Neural crest cell (in vitro differentiated cells): Measurements from ENCODE around the gene SLC39A11. TPM values are rescaled to one million over a fixed set of nuclear protein-coding genes. Genes with fewer than 3 reads are reported as not detected.
A peak's percentile ranks its signal among the peaks of the same experiment; 100 is the strongest.

ENCODE experiments used
- DNase-seq: peaks from one replicate; pipeline ENCODE4 v3.0.0; 2021; ENCODE audit warnings: low read depth, mixed read lengths, low spot score
- H3K27ac Mint-ChIP-seq: one replicate; pipeline ENCODE4 v1.8.0; 2021; ENCODE audit warnings: mild to moderate bottlenecking, mixed read lengths; ENCODE audit not compliant: unreplicated experiment
- H3K27me3 Mint-ChIP-seq: 2 replicates; pipeline ENCODE4 v1.8.0; 2021; ENCODE audit warnings: low read depth, mild to moderate bottlenecking, mixed read lengths
- H3K36me3 Mint-ChIP-seq: 2 replicates; pipeline ENCODE4 v1.8.0; 2021; ENCODE audit warnings: low read depth, mild to moderate bottlenecking, mixed read lengths
- H3K4me1 Mint-ChIP-seq: 2 replicates; pipeline ENCODE4 v1.8.0; 2021; ENCODE audit warnings: mixed read lengths
- H3K4me3 Mint-ChIP-seq: one replicate; pipeline ENCODE4 v1.8.0; 2021; ENCODE audit warnings: mild to moderate bottlenecking, mixed read lengths
- H3K9me3 Mint-ChIP-seq: 2 replicates; pipeline ENCODE4 v1.8.0; 2021; ENCODE audit warnings: mixed read lengths
- total RNA-seq: library from RNA; stranded (reverse); gene quantifications from 2 replicates; pipeline ENCODE4 v1.2.1, GENCODE V29; 2021
- TF ChIP-seq, protein P1 (sequence below): fragments of 200-600 bp; sonication (generic); conservative IDR thresholded peaks from 2 replicates; pipeline ENCODE4 v1.5.0; 2021; ENCODE audit warnings: antibody characterized with exemption, mild to moderate bottlenecking

Gene SLC39A11
- total RNA-seq, 1 donor from 2014 or later: 11.3 TPM

- peaks cover 4% of the 10 kb centered on the region for H3K36me3 Mint-ChIP-seq
- no peak for DNase-seq
- H3K27ac Mint-ChIP-seq: no peak overlapping the region
- peaks cover 51% of the 10 kb centered on the region for H3K4me1 Mint-ChIP-seq
- peaks cover 2% of the 10 kb centered on the region for H3K27me3 Mint-ChIP-seq
- H3K4me3 Mint-ChIP-seq: no peak overlapping the region
- TF ChIP-seq, protein P1, sequence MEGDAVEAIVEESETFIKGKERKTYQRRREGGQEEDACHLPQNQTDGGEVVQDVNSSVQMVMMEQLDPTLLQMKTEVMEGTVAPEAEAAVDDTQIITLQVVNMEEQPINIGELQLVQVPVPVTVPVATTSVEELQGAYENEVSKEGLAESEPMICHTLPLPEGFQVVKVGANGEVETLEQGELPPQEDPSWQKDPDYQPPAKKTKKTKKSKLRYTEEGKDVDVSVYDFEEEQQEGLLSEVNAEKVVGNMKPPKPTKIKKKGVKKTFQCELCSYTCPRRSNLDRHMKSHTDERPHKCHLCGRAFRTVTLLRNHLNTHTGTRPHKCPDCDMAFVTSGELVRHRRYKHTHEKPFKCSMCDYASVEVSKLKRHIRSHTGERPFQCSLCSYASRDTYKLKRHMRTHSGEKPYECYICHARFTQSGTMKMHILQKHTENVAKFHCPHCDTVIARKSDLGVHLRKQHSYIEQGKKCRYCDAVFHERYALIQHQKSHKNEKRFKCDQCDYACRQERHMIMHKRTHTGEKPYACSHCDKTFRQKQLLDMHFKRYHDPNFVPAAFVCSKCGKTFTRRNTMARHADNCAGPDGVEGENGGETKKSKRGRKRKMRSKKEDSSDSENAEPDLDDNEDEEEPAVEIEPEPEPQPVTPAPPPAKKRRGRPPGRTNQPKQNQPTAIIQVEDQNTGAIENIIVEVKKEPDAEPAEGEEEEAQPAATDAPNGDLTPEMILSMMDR: no peak
- H3K9me3 Mint-ChIP-seq: peaks cover 7% of the 10 kb centered on the region
These were observed 429.7 kb downstream of the SLC39A11 start for GRCh38 chr17:72662827-72663190.

DNA sequence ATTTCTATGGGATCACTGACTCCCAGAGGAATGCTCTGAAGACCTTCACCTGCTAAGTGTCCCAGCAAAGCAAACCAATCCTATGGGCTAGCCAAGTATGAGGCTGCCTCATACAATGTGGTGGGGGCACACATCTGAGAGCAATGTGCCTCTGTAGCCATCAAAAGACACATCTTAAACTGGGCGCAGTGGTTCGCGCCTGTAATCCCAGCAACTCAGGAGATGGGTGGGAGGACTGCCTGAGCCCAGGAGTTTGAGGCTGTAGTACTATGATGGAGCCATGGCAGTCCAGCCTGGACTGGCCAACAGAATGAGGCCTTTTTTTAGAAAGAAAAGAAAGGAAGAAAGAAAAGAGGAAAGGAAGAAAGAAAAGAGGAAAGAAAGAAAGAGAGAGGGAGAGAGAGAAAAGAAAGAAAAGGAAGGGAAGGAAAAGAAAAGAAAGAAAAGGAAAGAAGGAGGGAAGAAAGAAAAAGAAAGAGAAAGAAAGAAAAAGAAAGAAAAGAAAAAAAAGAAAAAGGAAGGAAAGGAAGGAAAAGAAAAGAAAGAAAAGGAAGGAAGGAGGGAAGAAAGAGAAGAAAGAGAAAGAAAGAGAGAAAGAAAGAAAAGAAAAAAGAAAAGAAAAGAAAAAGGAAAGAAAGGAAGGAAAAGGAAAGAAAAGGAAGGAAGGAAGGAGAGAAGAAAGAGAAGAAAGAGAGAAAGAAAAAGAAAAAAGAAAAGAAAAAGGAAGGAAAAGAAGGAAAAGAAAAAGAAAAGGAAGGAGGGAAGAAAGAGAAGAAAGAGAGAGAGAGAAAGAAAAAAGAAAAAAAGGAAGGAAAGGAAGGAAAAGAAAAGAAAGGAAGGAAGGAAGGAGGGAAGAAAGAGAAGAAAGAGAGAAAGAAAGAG, 430.3 kb downstream of the SLC39A11 start:
- peaks cover 57% of the 10 kb centered on the region for H3K4me1 Mint-ChIP-seq
- TF ChIP-seq, protein P1: no peak
- no peak for DNase-seq
- peaks cover 4% of the 10 kb centered on the region for H3K36me3 Mint-ChIP-seq
- peak overlapping the region; percentile 25 for H3K4me3 Mint-ChIP-seq
- H3K9me3 Mint-ChIP-seq: peaks cover 7% of the 10 kb centered on the region
- H3K27me3 Mint-ChIP-seq: peaks cover 2% of the 10 kb centered on the region
- no peak overlapping the region for H3K27ac Mint-ChIP-seq

GRCh38 chr17:72661116-72661944, 431.2 kb downstream of the SLC39A11 start:
- DNase-seq: peak; percentile 22
- H3K4me3 Mint-ChIP-seq: peak overlapping the region; percentile 53
- peaks cover 2% of the 10 kb centered on the region for H3K27me3 Mint-ChIP-seq
- H3K36me3 Mint-ChIP-seq: peaks cover 4% of the 10 kb centered on the region
- TF ChIP-seq, protein P1: peak; percentile 63
- peaks cover 52% of the 10 kb centered on the region for H3K4me1 Mint-ChIP-seq
- H3K27ac Mint-ChIP-seq: peak overlapping the region; percentile 45
- peaks cover 7% of the 10 kb centered on the region for H3K9me3 Mint-ChIP-seq

GRCh38 chr17:72660274-72661115, 432.0 kb downstream of the SLC39A11 start:
- Mint-ChIP-seq H3K4me1 (peaks cover 52% of the 10 kb centered on the region), H3K36me3 (peaks cover 4% of the 10 kb centered on the region), H3K9me3 (peaks cover 7% of the 10 kb centered on the region), H3K27ac (peak overlapping the region; percentile 45), H3K27me3 (peaks cover 2% of the 10 kb centered on the region), H3K4me3 (no peak overlapping the region)
- DNase-seq: no peak
- TF ChIP-seq, protein P1: no peak

- no peak for DNase-seq
- peaks cover 7% of the 10 kb centered on the region for H3K9me3 Mint-ChIP-seq
- TF ChIP-seq, protein P1: no peak
- H3K36me3 Mint-ChIP-seq: peaks cover 4% of the 10 kb centered on the region
- H3K4me1 Mint-ChIP-seq: peaks cover 56% of the 10 kb centered on the region
- H3K27ac Mint-ChIP-seq: no peak overlapping the region
- peaks cover 2% of the 10 kb centered on the region for H3K27me3 Mint-ChIP-seq
- no peak overlapping the region for H3K4me3 Mint-ChIP-seq
These were observed 432.7 kb downstream of the SLC39A11 start for GRCh38 chr17:72659811-72660210.
